Measurements from ENCODE around the gene CFAP65. TPM values are rescaled to one million over a fixed set of nuclear protein-coding genes. Genes with fewer than 3 reads are reported as not detected.
A peak's percentile ranks its signal among the peaks of the same experiment; 100 is the strongest.

Gene CFAP65
- total RNA-seq, 1 donor from 2014 or later: 0.93 TPM

GRCh38 chr2:218961229-218961628 lies 80.1 kb downstream of the CFAP65 start:
- Mint-ChIP-seq H3K36me3 (ENCODE audit: low read depth) (no peaks in the 10 kb centered on the region), H3K27ac (ENCODE audit: unreplicated experiment) (no peak overlapping the region)
- no peak for TF ChIP-seq CTCF (conservative IDR thresholded peaks at IDR 0.05)

GRCh38 chr2:218960309-218961165 lies 80.8 kb downstream of the CFAP65 start:
- Mint-ChIP-seq H3K36me3 (ENCODE audit: low read depth) (no peaks in the 10 kb centered on the region), H3K4me1 (peaks cover 40% of the 10 kb centered on the region), H3K9me3 (no peaks in the 10 kb centered on the region), H3K27ac (ENCODE audit: unreplicated experiment) (no peak overlapping the region), H3K27me3 (ENCODE audit: low read depth) (peaks cover 83% of the 10 kb centered on the region), H3K4me3 (peak overlapping the region; percentile 71)
- no peak for TF ChIP-seq CTCF (conservative IDR thresholded peaks at IDR 0.05)
- no peak for DNase-seq (ENCODE audit: low read depth, low spot score)

More at GRCh38 chr2:218961229-218961628, 80.1 kb downstream of the CFAP65 start:
- no peaks in the 10 kb centered on the region for H3K9me3 Mint-ChIP-seq
- H3K4me3 Mint-ChIP-seq: peak overlapping the region; percentile 71
- peaks cover 40% of the 10 kb centered on the region for H3K4me1 Mint-ChIP-seq
- H3K27me3 Mint-ChIP-seq (ENCODE audit: low read depth): peaks cover 83% of the 10 kb centered on the region
- DNase-seq (ENCODE audit: low read depth, low spot score): no peak

- H3K4me1 Mint-ChIP-seq: peaks cover 40% of the 10 kb centered on the region
- H3K4me3 Mint-ChIP-seq: no peak overlapping the region
- peaks cover 89% of the 10 kb centered on the region for H3K27me3 Mint-ChIP-seq (ENCODE audit: low read depth)
- no peak overlapping the region for H3K27ac Mint-ChIP-seq (ENCODE audit: unreplicated experiment)
- no peaks in the 10 kb centered on the region for H3K36me3 Mint-ChIP-seq (ENCODE audit: low read depth)
- peak; percentile 16 for TF ChIP-seq CTCF (conservative IDR thresholded peaks at IDR 0.05)
- H3K9me3 Mint-ChIP-seq: no peaks in the 10 kb centered on the region
- DNase-seq (ENCODE audit: low read depth, low spot score): no peak
Measured at GRCh38 chr2:218959761-218960308, 81.5 kb downstream of the CFAP65 start.

- Mint-ChIP-seq H3K36me3 (ENCODE audit: low read depth) (no peaks in the 10 kb centered on the region), H3K27ac (ENCODE audit: unreplicated experiment) (no peak within 1 kb of the TSS), H3K4me3 (peak within 1 kb of the TSS; percentile 88), H3K4me1 (peaks cover 38% of the 10 kb centered on the region), H3K9me3 (no peaks in the 10 kb centered on the region), H3K27me3 (ENCODE audit: low read depth) (peaks cover 90% of the 10 kb centered on the region)
- TF ChIP-seq CTCF (conservative IDR thresholded peaks at IDR 0.05): no peak
- peak; percentile 98 for DNase-seq (ENCODE audit: low read depth, low spot score)
Measured at GRCh38 chr2:218959141-218959731, 82.1 kb downstream of the CFAP65 start, which contains the start of gene CDK5R2. Gene CDK5R2, plus strand, starts transcription at chr2:218959666. Its CDS starts 155 bp downstream, at chr2:218959821.

- Mint-ChIP-seq H3K4me1 (peaks cover 28% of the 10 kb centered on the region), H3K4me3 (peak overlapping the region; percentile 74), H3K36me3 (ENCODE audit: low read depth) (no peaks in the 10 kb centered on the region), H3K27me3 (ENCODE audit: low read depth) (peaks cover 90% of the 10 kb centered on the region), H3K9me3 (no peaks in the 10 kb centered on the region), H3K27ac (ENCODE audit: unreplicated experiment) (no peak overlapping the region)
- TF ChIP-seq CTCF (conservative IDR thresholded peaks at IDR 0.05): no peak
- no peak for DNase-seq (ENCODE audit: low read depth, low spot score)
Measured at GRCh38 chr2:218958276-218958675, 83.0 kb downstream of the CFAP65 start.

Data from neural crest cell (in vitro differentiated cells).